Neural cell (in vitro differentiated cells): ENCODE measurements around the gene GTSF1L. TPM values are rescaled to one million over a fixed set of nuclear protein-coding genes. Genes with fewer than 3 reads are reported as not detected.

Experiments
- H2AFZ ChIP-seq: fragments of 200-600, 300-800 bp; sonication (generic), shearing (Covaris generic); 2 replicates; pipeline ENCODE4 v1.6.0; 2014; ENCODE audit warnings: low read depth, mild to moderate bottlenecking, antibody characterized with exemption, low read length, moderate library complexity
- H3F3A ChIP-seq: fragments of 200-600 bp; shearing (Covaris generic); 2 replicates; pipeline ENCODE4 v1.6.1; 2016; ENCODE audit warnings: mild to moderate bottlenecking, moderate library complexity, mixed read lengths, antibody characterized with exemption, low read length; ENCODE audit not compliant: insufficient read depth, poor library complexity, severe bottlenecking
- H3K27ac ChIP-seq: fragments of 200-600, 300-800 bp; sonication (generic), shearing (Covaris generic); 2 replicates; pipeline ENCODE4 v1.5.1; 2014; ENCODE audit warnings: mild to moderate bottlenecking, low read length, moderate library complexity
- H3K27me3 ChIP-seq: fragments of 300-800, 200-600 bp; sonication (generic), shearing (Covaris generic); 2 replicates; pipeline ENCODE4 v1.6.0; 2014; ENCODE audit warnings: mild to moderate bottlenecking, low read depth, low read length, moderate library complexity; ENCODE audit not compliant: insufficient read depth
- H3K36me3 ChIP-seq: fragments of 300-800, 200-600 bp; sonication (generic), shearing (Covaris generic); 2 replicates; pipeline ENCODE4 v1.5.1; 2014; ENCODE audit warnings: mild to moderate bottlenecking, antibody characterized with exemption, low read length, moderate library complexity; ENCODE audit not compliant: insufficient read depth
- H3K4me2 ChIP-seq: fragments of 300-800, 200-600 bp; sonication (generic), shearing (Covaris generic); 2 replicates; pipeline ENCODE4 v1.6.0; 2014; ENCODE audit warnings: mild to moderate bottlenecking, low read length
- H3K4me3 ChIP-seq: fragments of 300-800, 200-600 bp; sonication (generic), shearing (Covaris generic); 2 replicates; pipeline ENCODE4 v1.5.1; 2014; ENCODE audit warnings: mild to moderate bottlenecking, low read length, moderate library complexity
- H3K79me2 ChIP-seq: fragments of 200-600 bp; shearing (Covaris generic); replicated peaks from 2 replicates; pipeline ENCODE4 v1.6.0; 2014; ENCODE audit warnings: mild to moderate bottlenecking, low read length, moderate library complexity; ENCODE audit not compliant: insufficient read depth
- H3K9ac ChIP-seq: fragments of 300-800, 200-600 bp; sonication (generic), shearing (Covaris generic); 2 replicates; pipeline ENCODE4 v1.6.1; 2016; ENCODE audit warnings: mild to moderate bottlenecking, low read length, mixed read lengths
- H3K9me2 ChIP-seq: fragments of 200-600 bp; shearing (Covaris generic); 2 replicates; pipeline ENCODE4 v1.6.1; 2016; ENCODE audit warnings: mild to moderate bottlenecking, low read length, mixed read lengths; ENCODE audit not compliant: insufficient read depth
- H3K9me3 ChIP-seq: fragments of 200-600, 300-800 bp; sonication (generic), shearing (Covaris generic); 2 replicates; pipeline ENCODE4 v1.6.1; 2016; ENCODE audit warnings: mild to moderate bottlenecking, mixed run types, low read length, moderate library complexity, mixed read lengths
- H4K20me1 ChIP-seq: fragments of 200-600 bp; shearing (Covaris generic); 2 replicates; pipeline ENCODE4 v1.6.1; 2016; ENCODE audit warnings: mild to moderate bottlenecking, mixed run types; ENCODE audit not compliant: insufficient read depth
- EP300 ChIP-seq: fragments of 450-650 bp; conservative IDR thresholded peaks from 2 replicates; pipeline ENCODE4 v1.6.1; 2014; ENCODE audit warnings: antibody characterized with exemption, mild to moderate bottlenecking, moderate library complexity; ENCODE audit not compliant: poor library complexity, severe bottlenecking
- EZH2 ChIP-seq: fragments of 200-600, 300-800 bp; shearing (Covaris generic), sonication (generic); IDR thresholded peaks from 2 replicates; pipeline ENCODE4 v1.6.1; 2014; ENCODE audit warnings: antibody characterized with exemption, low read length, borderline replicate concordance, mild to moderate bottlenecking; ENCODE audit not compliant: insufficient read depth, poor library complexity, severe bottlenecking
- MXI1 ChIP-seq: fragments of 450-650 bp; conservative IDR thresholded peaks from 2 replicates; pipeline ENCODE4 v1.6.1; 2014; ENCODE audit warnings: antibody characterized with exemption, mild to moderate bottlenecking; ENCODE audit not compliant: poor library complexity, severe bottlenecking
- POLR2AphosphoS5 ChIP-seq: IDR thresholded peaks from 2 replicates; pipeline ENCODE4 v1.6.1; 2012
- RAD21 ChIP-seq: fragments of 450-650 bp; conservative IDR thresholded peaks from 2 replicates; pipeline ENCODE4 v1.6.1; 2014; ENCODE audit warnings: antibody characterized with exemption, mild to moderate bottlenecking, moderate library complexity
- REST ChIP-seq: IDR thresholded peaks from 2 replicates; pipeline ENCODE4 v1.6.1; 2012; ENCODE audit warnings: borderline replicate concordance
- SMC3 ChIP-seq: fragments of 450-650 bp; conservative IDR thresholded peaks from 2 replicates; pipeline ENCODE4 v1.6.1; 2014; ENCODE audit warnings: antibody characterized with exemption, mild to moderate bottlenecking, moderate library complexity; ENCODE audit not compliant: poor library complexity
- TAF1 ChIP-seq: IDR thresholded peaks from 2 replicates; pipeline ENCODE4 v1.6.1; 2012; ENCODE audit warnings: low read depth
- polyA plus RNA-seq: library from polyadenylated mRNA; depleted of rRNA; stranded (reverse); fragments of >200 nt; gene quantifications from 2 replicates; pipeline ENCODE4 v1.2.3, GENCODE V29; 2014
- TF ChIP-seq, protein P1 (sequence below): fragments of 450-650 bp; IDR thresholded peaks from 2 replicates; pipeline ENCODE4 v1.5.1; 2014; ENCODE audit warnings: antibody characterized with exemption, mild to moderate bottlenecking, moderate library complexity; ENCODE audit not compliant: poor library complexity, severe bottlenecking

GTSF1L gene
- polyA plus RNA-seq, 1 donor from 2014 or later: not detected

DNA sequence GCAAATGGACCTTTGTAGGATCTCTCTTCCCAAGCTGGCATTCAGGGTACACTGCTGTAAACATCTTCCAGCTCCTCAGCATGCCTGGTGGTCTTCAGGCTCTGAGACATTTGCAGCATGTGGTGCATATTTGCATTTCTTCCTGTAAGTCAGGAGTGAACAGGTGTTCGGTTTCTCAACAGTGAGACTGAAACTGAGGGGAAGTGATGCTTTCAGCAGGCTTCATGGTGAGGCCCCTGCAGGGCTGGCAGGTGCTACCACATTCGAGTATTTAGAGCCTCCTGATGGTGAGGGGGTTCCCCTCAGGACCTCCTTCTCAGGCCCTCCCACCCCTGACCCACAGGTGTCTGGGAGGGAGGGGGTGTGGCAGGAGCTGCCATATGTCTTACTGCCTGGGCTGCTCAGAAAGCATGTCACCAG is 44.8 kb downstream of the GTSF1L start:
- Histone ChIP-seq H3K4me2 (no peak overlapping the region), H2AFZ (no peak overlapping the region), H3K79me2 (no peaks in the 10 kb centered on the region), H3K36me3 (no peaks in the 10 kb centered on the region), H3F3A (no peaks in the 10 kb centered on the region), H3K9ac (no peak overlapping the region), H3K27me3 (no peaks in the 10 kb centered on the region), H3K27ac (no peak overlapping the region), H3K9me2 (no peaks in the 10 kb centered on the region), H3K4me3 (no peak overlapping the region), H3K9me3 (no peaks in the 10 kb centered on the region), H4K20me1 (no peaks in the 10 kb centered on the region)
- TF ChIP-seq REST (no peak), SMC3 (no peak), MXI1 (no peak), TAF1 (no peak), POLR2AphosphoS5 (no peak), EP300 (no peak), EZH2 (no peak), RAD21 (no peak)
- TF ChIP-seq, protein P1, sequence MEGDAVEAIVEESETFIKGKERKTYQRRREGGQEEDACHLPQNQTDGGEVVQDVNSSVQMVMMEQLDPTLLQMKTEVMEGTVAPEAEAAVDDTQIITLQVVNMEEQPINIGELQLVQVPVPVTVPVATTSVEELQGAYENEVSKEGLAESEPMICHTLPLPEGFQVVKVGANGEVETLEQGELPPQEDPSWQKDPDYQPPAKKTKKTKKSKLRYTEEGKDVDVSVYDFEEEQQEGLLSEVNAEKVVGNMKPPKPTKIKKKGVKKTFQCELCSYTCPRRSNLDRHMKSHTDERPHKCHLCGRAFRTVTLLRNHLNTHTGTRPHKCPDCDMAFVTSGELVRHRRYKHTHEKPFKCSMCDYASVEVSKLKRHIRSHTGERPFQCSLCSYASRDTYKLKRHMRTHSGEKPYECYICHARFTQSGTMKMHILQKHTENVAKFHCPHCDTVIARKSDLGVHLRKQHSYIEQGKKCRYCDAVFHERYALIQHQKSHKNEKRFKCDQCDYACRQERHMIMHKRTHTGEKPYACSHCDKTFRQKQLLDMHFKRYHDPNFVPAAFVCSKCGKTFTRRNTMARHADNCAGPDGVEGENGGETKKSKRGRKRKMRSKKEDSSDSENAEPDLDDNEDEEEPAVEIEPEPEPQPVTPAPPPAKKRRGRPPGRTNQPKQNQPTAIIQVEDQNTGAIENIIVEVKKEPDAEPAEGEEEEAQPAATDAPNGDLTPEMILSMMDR: no peak

GRCh38 chr20:43681468-43681942 is 45.3 kb downstream of the GTSF1L start:
- Histone ChIP-seq H4K20me1 (no peaks in the 10 kb centered on the region), H3K4me2 (no peak overlapping the region), H3K9ac (no peak overlapping the region), H3K9me2 (no peaks in the 10 kb centered on the region), H3K4me3 (no peak overlapping the region), H3K9me3 (no peaks in the 10 kb centered on the region), H3K79me2 (no peaks in the 10 kb centered on the region), H3K27me3 (no peaks in the 10 kb centered on the region), H3K36me3 (no peaks in the 10 kb centered on the region), H3F3A (no peaks in the 10 kb centered on the region), H2AFZ (no peak overlapping the region), H3K27ac (no peak overlapping the region)
- no peak for TF ChIP-seq RAD21
- TF ChIP-seq MXI1: no peak
- no peak for TF ChIP-seq EP300
- TF ChIP-seq POLR2AphosphoS5: no peak
- no peak for TF ChIP-seq SMC3
- TF ChIP-seq EZH2: no peak
- TF ChIP-seq, protein P1: no peak
- no peak for TF ChIP-seq REST
- TF ChIP-seq TAF1: no peak
